ENCODE measurements around the gene HOXD8. TPM values are rescaled to one million over a fixed set of nuclear protein-coding genes. Genes with fewer than 3 reads are reported as not detected.

Gene HOXD8
- total RNA-seq, 1 experiment from 2014 or later = not detected

DNA sequence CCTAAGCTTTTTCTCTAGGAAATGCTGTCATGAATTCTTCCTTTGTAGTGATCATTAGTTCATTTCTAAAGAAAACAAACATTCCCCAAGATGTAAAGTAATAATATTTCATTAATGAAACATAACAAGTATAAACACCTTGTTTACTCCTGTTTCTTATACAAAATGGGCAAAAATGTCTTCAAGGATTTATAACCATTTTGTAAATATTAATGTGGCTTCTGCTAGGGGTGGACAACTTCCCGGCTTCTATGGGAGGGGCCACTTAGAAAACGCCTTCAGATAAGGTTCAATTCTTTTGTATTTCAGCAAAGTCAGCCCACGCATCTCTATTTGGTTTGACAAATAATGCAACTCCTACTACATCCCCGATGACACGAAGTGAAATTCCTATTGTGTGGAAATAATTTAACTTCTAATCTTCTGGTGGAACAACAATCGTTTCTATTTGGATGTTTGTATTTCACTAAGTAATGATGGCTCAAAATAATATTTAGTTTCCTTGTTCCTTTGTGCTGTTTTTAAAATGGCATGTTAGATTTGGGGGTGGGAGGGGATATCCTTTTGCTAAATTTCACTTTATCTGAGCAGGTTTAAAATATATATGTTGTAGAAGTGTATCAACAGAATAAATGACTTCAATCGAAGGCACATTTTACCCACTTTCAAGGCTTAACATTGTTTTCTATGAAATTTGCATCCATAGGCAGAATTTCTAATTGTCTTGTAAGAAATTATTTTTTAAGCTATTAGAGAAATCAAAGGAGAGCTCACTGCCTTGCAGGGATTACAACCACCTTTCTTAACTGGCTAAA is 44.3 kb downstream of the HOXD8 start:
- no peak for DNase-seq (ENCODE audit: low spot score)

DNA sequence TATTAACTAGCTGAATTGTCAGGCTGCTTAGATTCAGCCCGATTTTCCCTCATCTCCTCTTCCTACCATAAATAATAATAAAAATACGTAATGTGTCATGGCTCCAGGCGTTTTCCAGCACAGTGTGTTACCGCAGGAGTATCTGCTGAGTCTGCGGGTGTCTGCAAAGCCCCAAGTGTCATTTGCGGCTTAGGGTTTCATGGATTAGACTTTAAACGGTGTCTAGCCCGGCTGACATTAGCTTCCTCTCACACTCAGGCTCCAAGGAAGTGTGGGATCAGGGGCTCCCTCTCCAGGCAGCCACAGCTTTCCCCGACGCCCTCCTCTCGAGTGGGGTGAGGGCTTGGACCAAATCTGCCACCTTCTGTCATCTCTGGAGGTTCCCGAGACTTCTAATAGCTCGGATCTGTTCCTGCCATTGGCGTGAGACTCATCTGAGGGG is 44.9 kb downstream of the HOXD8 start:
- DNase-seq (ENCODE audit: low spot score) = no peak

GRCh38 chr2:176174824-176175708 is 45.6 kb downstream of the HOXD8 start:
- DNase-seq (ENCODE audit: low spot score) = no peak

GRCh38 chr2:176175709-176176607 is 46.5 kb downstream of the HOXD8 start:
- no peak for DNase-seq (ENCODE audit: low spot score)

GRCh38 chr2:176177580-176178037 is 48.1 kb downstream of the HOXD8 start:
- no peak for DNase-seq (ENCODE audit: low spot score)

DNA sequence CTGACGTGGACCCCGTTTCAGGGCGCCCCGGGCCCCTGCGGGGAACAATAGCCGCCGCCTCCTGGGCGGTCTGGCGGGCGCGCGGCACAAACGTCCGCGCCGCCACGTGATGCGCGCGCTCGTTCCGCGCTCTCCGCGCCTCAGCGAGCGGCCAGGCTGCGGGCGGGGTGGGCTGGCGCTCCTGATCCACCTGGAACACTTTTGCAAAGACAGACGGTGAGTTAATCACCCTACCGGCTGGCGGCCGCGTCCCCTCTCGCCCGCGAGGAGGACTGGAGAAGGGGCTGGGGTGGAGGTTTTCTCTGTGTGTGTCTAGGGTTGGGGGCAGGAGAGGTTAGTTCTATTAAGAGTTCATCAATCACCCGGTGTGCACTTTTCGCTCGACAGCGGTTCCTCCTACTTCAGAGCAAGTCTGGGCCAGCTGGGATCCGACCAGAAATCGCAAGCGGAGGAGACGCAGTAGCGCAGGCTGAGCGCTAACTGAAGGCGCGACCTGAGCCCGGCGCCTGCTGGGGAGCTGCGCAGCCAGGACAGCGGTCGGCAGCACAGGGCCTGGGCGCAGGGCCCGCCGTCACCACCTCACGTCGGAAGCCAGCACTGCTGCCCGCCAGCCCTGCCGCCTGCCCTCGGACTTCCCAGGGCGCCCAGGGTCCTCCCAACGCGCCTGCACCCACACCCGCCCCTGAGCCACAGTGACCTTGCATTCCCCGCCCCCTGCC is 48.7 kb downstream of the HOXD8 start:
- DNase-seq (ENCODE audit: low spot score) = no peak

DNA sequence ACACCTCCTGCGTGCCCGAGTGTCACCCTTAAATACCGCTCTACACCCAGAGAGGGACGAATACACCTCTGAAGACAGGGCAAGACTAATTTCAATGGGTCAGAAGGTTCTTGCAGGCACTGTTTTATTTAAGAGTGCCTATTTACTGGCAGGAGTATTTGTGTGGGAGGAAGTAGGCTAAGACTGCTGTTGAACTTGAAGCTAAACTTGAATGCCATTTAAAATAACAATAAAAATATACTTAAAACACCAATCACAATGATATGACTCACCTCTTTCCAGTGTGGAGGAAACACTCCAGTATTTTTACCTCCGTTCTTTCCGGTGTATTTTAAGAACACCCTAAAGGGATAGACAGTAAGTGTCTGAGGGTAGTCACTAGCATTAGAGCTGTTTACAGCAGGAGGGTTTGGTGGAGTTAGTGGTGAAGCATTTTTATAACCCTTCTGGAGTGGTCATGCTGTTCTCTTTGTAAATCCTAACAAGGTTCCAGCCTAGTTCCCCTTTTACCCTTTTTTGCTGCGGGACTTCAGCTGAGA is 49.3 kb downstream of the HOXD8 start:
- no peak for DNase-seq (ENCODE audit: low spot score)

DNA sequence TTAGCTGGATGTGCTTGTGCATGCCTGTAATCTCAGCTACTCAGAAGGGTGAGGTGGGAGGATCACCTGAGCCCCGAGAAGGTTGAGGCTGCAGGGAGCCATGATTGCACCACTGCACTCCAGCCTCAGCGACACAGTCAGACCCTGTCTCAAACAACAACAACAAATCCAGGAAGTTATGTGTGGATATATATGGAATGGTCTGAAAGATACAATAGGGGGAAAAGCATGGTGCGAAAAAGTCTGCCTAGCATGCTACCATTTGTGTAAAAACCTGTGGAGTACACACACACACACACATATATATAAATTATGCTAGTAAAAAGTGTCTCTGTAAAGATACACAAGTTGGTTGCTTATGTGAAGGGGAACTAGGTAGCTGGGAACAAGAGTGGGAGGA is 52.0 kb downstream of the HOXD8 start:
- no peak for DNase-seq (ENCODE audit: low spot score)

Other genes starting within 250 kb of the HOXD8 start
- gene LNPK, start 127.4 kb upstream of the HOXD8 start, total RNA-seq (2014; rRNA removed; shearing (Covaris generic)) = 9.4 and 19.8 TPM in 2 replicates
- not detected in 2 replicates for gene EVX2, start 45.7 kb upstream of the HOXD8 start, total RNA-seq (2014; rRNA removed; shearing (Covaris generic))
- gene HOXD13, start 37.0 kb upstream of the HOXD8 start, total RNA-seq (2014; rRNA removed; shearing (Covaris generic)) = 3.1 and 4.8 TPM in 2 replicates
- gene HOXD12, start 29.9 kb upstream of the HOXD8 start, total RNA-seq (2014; rRNA removed; shearing (Covaris generic)) = not detected in 2 replicates
- not detected in 2 replicates for gene HOXD11, start 22.4 kb upstream of the HOXD8 start, total RNA-seq (2014; rRNA removed; shearing (Covaris generic))
- not detected in 2 replicates for gene HOXD10, start 12.9 kb upstream of the HOXD8 start, total RNA-seq (2014; rRNA removed; shearing (Covaris generic))
- gene HOXD9, start 7.0 kb upstream of the HOXD8 start, total RNA-seq (2014; rRNA removed; shearing (Covaris generic)) = 1.1 and 2.1 TPM in 2 replicates
- gene HOXD4, start 21.8 kb downstream of the HOXD8 start, total RNA-seq (2014; rRNA removed; shearing (Covaris generic)) = not detected in 2 replicates
- gene HOXD3, start 27.6 kb downstream of the HOXD8 start, total RNA-seq (2014; rRNA removed; shearing (Covaris generic)) = 0.29 and 0.70 TPM in 2 replicates
- gene HOXD1, start 59.0 kb downstream of the HOXD8 start, total RNA-seq (2014; rRNA removed; shearing (Covaris generic)) = not detected in 2 replicates
- 31.7 and 55.3 TPM in 2 replicates for gene MTX2, start 139.7 kb downstream of the HOXD8 start, total RNA-seq (2014; rRNA removed; shearing (Covaris generic))

Measured in H4 (cell line).